ENCODE data around the gene PCDHGA1.

Gene PCDHGA1

DNA sequence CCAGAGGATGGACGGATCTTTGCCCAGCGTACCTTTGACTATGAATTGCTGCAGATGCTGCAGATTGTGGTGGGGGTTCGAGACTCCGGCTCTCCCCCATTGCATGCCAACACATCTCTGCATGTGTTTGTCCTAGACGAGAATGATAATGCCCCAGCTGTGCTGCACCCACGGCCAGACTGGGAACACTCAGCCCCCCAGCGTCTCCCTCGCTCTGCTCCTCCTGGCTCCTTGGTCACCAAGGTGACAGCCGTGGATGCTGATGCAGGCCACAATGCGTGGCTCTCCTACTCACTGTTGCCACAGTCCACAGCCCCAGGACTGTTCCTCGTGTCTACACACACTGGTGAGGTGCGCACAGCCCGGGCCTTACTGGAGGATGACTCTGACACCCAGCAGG is 160.5 kb downstream of the PCDHGA1 start:
- H3K4me3 ChIP-seq (replicated peaks; ENCODE audit: low read depth, low read length): no peak overlapping the region
- DNase-seq (ENCODE audit: extremely low read depth, low read depth): no peak
- TF ChIP-seq, protein P1, sequence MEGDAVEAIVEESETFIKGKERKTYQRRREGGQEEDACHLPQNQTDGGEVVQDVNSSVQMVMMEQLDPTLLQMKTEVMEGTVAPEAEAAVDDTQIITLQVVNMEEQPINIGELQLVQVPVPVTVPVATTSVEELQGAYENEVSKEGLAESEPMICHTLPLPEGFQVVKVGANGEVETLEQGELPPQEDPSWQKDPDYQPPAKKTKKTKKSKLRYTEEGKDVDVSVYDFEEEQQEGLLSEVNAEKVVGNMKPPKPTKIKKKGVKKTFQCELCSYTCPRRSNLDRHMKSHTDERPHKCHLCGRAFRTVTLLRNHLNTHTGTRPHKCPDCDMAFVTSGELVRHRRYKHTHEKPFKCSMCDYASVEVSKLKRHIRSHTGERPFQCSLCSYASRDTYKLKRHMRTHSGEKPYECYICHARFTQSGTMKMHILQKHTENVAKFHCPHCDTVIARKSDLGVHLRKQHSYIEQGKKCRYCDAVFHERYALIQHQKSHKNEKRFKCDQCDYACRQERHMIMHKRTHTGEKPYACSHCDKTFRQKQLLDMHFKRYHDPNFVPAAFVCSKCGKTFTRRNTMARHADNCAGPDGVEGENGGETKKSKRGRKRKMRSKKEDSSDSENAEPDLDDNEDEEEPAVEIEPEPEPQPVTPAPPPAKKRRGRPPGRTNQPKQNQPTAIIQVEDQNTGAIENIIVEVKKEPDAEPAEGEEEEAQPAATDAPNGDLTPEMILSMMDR (IDR thresholded peaks at IDR 0.05; ENCODE audit: low read depth, low read length, missing control alignments): no peak

DNA sequence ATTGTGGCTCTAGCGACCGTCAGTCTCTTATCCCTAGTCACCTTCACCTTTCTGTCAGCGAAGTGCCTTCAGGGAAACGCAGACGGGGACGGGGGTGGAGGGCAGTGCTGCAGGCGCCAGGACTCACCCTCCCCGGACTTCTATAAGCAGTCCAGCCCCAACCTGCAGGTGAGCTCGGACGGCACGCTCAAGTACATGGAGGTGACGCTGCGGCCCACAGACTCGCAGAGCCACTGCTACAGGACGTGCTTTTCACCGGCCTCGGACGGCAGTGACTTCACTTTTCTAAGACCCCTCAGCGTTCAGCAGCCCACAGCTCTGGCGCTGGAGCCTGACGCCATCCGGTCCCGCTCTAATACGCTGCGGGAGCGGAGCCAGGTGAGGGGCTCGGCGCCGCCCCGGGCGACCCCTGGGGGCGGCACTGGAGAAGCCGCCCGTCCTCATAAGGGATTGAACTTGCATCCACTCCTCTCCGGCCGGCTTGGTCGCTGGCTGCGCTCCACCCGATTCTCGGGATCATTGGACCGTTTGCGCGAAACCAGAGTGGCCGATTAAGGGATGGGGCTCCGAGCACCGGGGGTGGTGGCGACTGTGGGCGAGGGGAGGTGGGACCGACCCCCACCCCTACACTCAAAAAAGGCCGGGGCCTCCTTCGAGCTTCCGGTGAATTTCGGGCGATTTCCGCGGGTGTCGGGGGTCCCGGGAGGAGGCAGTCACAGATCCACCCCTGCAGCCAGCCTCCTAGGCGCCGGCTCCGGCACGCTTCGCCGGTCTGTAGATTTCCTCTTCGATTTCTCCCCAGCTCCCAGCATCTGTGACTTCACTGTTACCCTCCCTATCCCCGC is 161.2 kb downstream of the PCDHGA1 start:
- DNase-seq (ENCODE audit: extremely low read depth, low read depth): no peak
- TF ChIP-seq, protein P1 (IDR thresholded peaks at IDR 0.05; ENCODE audit: low read depth, low read length, missing control alignments): no peak
- H3K4me3 ChIP-seq (replicated peaks; ENCODE audit: low read depth, low read length): no peak overlapping the region

DNA sequence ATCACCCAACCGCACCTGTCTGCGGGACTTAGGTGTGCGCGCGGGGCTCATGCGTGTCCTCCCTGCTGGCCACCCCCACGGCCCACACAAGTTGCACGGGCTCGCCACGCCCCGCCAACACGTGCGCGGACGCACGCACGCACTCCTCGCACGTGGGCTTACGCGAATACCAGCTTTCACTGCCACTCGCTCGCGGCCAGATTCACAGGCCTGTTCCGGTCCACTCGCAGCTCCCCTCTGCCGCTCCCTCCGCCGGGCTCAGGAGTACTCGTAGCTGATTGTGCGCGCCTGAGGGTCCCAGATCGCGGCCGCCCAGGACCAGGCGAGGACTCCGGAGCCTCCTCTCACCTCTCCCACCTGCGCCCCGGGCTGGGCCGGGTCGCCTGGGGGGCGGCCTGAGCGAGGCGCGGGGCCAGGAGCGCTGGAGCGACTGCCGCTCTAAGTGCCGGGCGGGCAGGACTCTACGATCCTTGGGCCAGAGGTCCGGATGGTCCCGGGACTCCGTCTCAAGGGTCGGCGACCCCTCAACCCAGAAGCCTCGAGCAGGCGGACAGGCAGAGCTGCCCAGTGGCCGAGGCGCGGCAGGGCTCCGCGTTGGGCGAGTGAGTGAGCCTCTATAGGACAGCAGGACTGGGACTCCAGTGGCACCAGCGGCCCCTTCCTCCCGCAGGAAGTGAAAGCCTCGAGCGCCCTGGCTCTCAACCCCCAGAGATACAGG is 162.0 kb downstream of the PCDHGA1 start:
- no peak for DNase-seq (ENCODE audit: extremely low read depth, low read depth)
- TF ChIP-seq, protein P1 (IDR thresholded peaks at IDR 0.05; ENCODE audit: low read depth, low read length, missing control alignments): no peak
- H3K4me3 ChIP-seq (replicated peaks; ENCODE audit: low read depth, low read length): no peak overlapping the region

DNA sequence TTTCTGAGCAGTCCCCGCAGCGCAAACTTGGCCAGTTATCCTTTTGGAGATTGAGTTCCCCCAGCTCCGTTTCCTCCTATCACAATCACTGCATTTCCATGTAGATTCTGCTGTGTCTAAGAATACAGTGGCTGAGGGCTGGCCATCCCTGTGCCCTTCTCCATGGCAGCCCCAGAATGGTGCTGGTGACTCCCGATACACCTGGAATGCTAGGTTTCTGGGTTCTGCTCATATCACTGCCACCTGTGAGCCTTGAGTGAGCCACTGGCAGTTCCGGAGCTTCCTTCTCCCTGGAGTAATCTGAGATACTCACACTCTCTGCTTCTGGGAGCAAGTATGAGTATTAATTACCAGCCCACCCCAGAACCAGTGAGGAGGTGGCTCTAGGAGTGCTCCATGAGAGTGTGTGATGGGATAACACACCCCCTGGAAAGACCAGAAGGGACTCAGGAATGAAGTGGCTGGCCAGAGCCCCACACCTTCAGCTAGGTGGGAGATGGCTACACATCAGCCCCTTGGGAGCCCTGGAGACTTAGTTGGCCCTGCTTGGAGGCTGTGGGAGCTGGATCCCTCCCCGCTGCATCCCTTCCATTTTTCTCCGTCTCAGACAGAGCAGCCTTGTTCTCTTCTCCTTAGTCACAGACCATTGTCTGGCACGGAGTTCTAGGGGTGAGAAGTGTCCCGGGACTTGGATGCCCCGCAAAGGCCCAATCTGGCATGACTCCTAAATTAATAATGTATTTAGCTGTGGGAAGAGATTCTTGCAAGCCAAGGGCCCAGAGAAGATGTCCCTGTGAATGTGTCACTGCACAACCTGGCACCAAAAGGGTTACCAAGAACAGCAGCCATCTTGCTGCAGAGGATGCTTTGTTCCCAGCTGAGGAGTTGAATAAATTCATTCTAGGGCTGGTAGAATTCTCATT is 163.4 kb downstream of the PCDHGA1 start:
- DNase-seq (ENCODE audit: extremely low read depth, low read depth): no peak
- no peak overlapping the region for H3K4me3 ChIP-seq (replicated peaks; ENCODE audit: low read depth, low read length)
- TF ChIP-seq, protein P1 (IDR thresholded peaks at IDR 0.05; ENCODE audit: low read depth, low read length, missing control alignments): no peak

DNA sequence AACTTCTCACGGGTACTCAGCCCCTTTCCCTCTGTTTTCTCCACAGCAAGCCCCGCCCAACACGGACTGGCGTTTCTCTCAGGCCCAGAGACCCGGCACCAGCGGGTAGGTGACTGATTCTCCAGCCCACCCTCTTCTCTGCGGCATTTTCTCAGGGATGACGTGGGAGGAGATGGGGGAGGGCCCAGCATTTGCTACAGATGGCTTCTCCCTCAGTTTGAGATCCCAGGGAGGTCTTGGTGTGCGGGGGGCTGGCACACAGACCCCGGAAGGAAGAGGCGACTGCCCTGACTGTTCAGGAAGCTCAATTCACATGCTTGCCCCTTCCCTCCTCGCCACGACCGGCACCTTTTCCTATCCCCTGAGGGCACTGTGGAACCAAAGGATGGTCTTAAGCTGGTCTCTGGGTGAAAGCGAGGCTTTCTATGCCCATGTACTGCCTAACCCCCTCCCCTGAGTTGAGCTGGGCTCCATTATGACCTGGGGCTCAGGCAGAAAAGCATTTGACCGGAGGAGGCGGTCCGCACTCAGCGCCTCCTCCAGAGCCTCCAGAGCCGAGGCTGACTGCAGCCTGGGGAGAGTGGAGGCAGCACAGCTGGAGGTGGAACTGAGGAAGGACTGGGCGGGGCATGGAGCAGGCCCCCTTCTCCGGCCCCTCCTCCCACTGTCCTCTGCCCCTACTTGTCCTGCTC is 164.6 kb downstream of the PCDHGA1 start:
- TF ChIP-seq, protein P1 (IDR thresholded peaks at IDR 0.05; ENCODE audit: low read depth, low read length, missing control alignments): no peak
- no peak for DNase-seq (ENCODE audit: extremely low read depth, low read depth)
- H3K4me3 ChIP-seq (replicated peaks; ENCODE audit: low read depth, low read length): no peak overlapping the region

DNA sequence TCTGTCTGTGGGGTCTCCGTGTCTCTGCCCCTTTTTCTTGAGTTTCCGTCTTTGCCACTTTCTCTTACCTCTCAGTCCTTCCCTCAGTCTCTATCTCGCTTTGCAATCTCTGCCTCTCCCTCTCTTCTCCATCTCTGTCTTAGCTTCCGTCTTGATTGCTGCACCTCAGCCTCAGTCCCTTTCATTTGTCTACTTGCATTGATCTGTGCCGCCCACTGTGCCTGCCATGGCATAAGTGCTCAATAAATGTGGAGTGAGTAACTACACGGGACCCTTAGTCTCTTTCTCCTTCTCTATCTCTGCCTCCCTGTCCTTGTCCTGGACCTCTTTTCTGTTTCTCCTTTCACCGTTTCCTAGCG is 165.1 kb downstream of the PCDHGA1 start:
- no peak for DNase-seq (ENCODE audit: extremely low read depth, low read depth)
- TF ChIP-seq, protein P1 (IDR thresholded peaks at IDR 0.05; ENCODE audit: low read depth, low read length, missing control alignments): no peak
- no peak overlapping the region for H3K4me3 ChIP-seq (replicated peaks; ENCODE audit: low read depth, low read length)

Data from HFF-Myc (cell line).